Measurements from ENCODE around the gene NALCN. TPM values are rescaled to one million over a fixed set of nuclear protein-coding genes. Genes with fewer than 3 reads are reported as not detected.

NALCN gene
- total and polyA plus RNA-seq, 2 of the 8 experiments (the other 6 are each of a cell fraction or from before 2014, with no cell fraction given): 0.26 to 0.54 TPM

DNA sequence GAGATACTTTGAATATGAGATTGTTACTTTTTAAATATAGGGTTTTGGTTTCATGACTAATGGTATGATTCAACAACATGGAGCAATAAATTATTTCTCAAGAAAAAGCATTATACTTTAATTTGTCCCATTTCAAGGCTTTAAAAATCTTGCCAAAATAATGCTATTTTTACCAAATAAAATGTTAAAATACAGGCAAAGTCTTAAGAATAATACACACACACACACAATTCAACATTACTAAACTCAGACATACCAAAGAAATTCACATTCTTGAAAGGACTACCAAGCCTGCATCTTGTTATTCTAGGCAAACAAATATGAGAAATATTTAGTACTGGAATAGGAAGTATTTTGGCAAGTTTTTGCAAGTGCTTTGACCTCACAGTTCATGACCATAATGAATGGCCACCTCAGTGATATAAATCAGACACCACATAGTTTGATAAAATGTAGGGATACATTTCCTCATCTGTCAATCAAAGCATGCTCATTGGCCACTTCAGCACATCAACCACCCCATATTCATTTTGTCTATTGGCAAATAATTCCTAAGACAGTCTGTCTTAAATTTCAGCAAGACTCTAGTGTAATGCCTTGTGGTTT lies 107.2 kb downstream of the NALCN start (continued):
- no peak for TF ChIP-seq EP300 (IDR thresholded peaks at IDR 0.05; ENCODE audit: borderline replicate concordance in 1 of 2, low read depth in 2 of 2, low read length in 2 of 2)
- TF ChIP-seq, protein P1, sequence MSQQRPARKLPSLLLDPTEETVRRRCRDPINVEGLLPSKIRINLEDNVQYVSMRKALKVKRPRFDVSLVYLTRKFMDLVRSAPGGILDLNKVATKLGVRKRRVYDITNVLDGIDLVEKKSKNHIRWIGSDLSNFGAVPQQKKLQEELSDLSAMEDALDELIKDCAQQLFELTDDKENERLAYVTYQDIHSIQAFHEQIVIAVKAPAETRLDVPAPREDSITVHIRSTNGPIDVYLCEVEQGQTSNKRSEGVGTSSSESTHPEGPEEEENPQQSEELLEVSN (IDR thresholded peaks at IDR 0.05): no peak
- no peak for TF ChIP-seq CBX8 (IDR thresholded peaks at IDR 0.05; ENCODE audit: borderline replicate concordance, low read depth, low read length)
- no peak for TF ChIP-seq KDM4A (IDR thresholded peaks at IDR 0.05; ENCODE audit: low read depth, low read length, severe bottlenecking)
- no peak for TF ChIP-seq SP4 (IDR thresholded peaks at IDR 0.05; ENCODE audit: low read length)
- TF ChIP-seq YY1 (IDR thresholded peaks at IDR 0.05; ENCODE audit: low read depth, low read length): no peak
- TF ChIP-seq, protein P2, sequence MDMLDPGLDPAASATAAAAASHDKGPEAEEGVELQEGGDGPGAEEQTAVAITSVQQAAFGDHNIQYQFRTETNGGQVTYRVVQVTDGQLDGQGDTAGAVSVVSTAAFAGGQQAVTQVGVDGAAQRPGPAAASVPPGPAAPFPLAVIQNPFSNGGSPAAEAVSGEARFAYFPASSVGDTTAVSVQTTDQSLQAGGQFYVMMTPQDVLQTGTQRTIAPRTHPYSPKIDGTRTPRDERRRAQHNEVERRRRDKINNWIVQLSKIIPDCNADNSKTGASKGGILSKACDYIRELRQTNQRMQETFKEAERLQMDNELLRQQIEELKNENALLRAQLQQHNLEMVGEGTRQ (IDR thresholded peaks at IDR 0.05; ENCODE audit: low read length): no peak
- no peak for TF ChIP-seq TBP (IDR thresholded peaks at IDR 0.05; ENCODE audit: low read depth, low read length)

Measured in H1 (cell line).